ENCODE measurements around the gene ELOB.

Gene ELOB

GRCh38 chr16:2810651-2811050 is 33.6 kb upstream of the ELOB start:
- DNase-seq (ENCODE audit: low read depth): no peak

- DNase-seq (ENCODE audit: low read depth): no peak
Measured at GRCh38 chr16:2809149-2809760, 32.2 kb upstream of the ELOB start.

GRCh38 chr16:2808181-2808580 is 31.1 kb upstream of the ELOB start:
- DNase-seq (ENCODE audit: low read depth): no peak

GRCh38 chr16:2806286-2806685 is 29.2 kb upstream of the ELOB start:
- no peak for DNase-seq (ENCODE audit: low read depth)

GRCh38 chr16:2804728-2805127 is 27.6 kb upstream of the ELOB start:
- DNase-seq (ENCODE audit: low read depth): no peak

GRCh38 chr16:2803545-2804195 is 26.6 kb upstream of the ELOB start:
- DNase-seq (ENCODE audit: low read depth): no peak

- peak; percentile 14 for DNase-seq (ENCODE audit: low read depth)
Measured at GRCh38 chr16:2799859-2800226, 22.8 kb upstream of the ELOB start.

- no peak for DNase-seq (ENCODE audit: low read depth)
Measured at GRCh38 chr16:2799205-2799858, 22.3 kb upstream of the ELOB start.

GRCh38 chr16:2798723-2799204 is 21.7 kb upstream of the ELOB start:
- DNase-seq (ENCODE audit: low read depth): no peak

- peak; percentile 12 for DNase-seq (ENCODE audit: low read depth)
Measured at GRCh38 chr16:2795395-2796143, 18.5 kb upstream of the ELOB start.

GRCh38 chr16:2792940-2793339 is 15.9 kb upstream of the ELOB start:
- no peak for DNase-seq (ENCODE audit: low read depth)

- DNase-seq (ENCODE audit: low read depth): no peak
Measured at GRCh38 chr16:2791174-2791573, 14.1 kb upstream of the ELOB start.

- DNase-seq (ENCODE audit: low read depth): no peak
Measured at GRCh38 chr16:2790631-2791030, 13.6 kb upstream of the ELOB start.

GRCh38 chr16:2787961-2788360 is 10.9 kb upstream of the ELOB start:
- no peak for DNase-seq (ENCODE audit: low read depth)

GRCh38 chr16:2787406-2787805 is 10.3 kb upstream of the ELOB start, which contains the start of gene PRSS33:
Gene PRSS33, minus strand, starts transcription at chr16:2787560. Its CDS starts 1,013 bp downstream, at chr16:2786547.
- DNase-seq (ENCODE audit: low read depth): no peak

- DNase-seq (ENCODE audit: low read depth): no peak
Measured at GRCh38 chr16:2786826-2787151, 9.7 kb upstream of the ELOB start.

- DNase-seq (ENCODE audit: low read depth): no peak
Measured at GRCh38 chr16:2786061-2786825, 9.2 kb upstream of the ELOB start.

- no peak for DNase-seq (ENCODE audit: low read depth)
Measured at GRCh38 chr16:2785101-2785991, 8.3 kb upstream of the ELOB start.

GRCh38 chr16:2784358-2785100 is 7.4 kb upstream of the ELOB start:
- no peak for DNase-seq (ENCODE audit: low read depth)

All from stromal cell of bone marrow (primary cell).